A673 (cell line): ENCODE results near the gene PLEKHG2.

ENCODE experiments used
- EZH2 ChIP-seq: fragments of 200-600 bp; sonication (generic); IDR thresholded peaks from 2 replicates; pipeline ENCODE4 v1.6.1; 2017; ENCODE audit warnings: borderline replicate concordance, low read depth, mild to moderate bottlenecking, mixed read lengths, antibody characterized with exemption, low read length; ENCODE audit not compliant: poor library complexity, severe bottlenecking
- TF ChIP-seq, protein P1 (sequence below): fragments of 300-800, 200-600 bp; sonication (generic); conservative IDR thresholded peaks from 2 replicates; pipeline ENCODE4 v1.5.1; 2017; ENCODE audit warnings: low read depth, mild to moderate bottlenecking, antibody characterized with exemption, low read length, moderate library complexity, mixed read lengths

DNA sequence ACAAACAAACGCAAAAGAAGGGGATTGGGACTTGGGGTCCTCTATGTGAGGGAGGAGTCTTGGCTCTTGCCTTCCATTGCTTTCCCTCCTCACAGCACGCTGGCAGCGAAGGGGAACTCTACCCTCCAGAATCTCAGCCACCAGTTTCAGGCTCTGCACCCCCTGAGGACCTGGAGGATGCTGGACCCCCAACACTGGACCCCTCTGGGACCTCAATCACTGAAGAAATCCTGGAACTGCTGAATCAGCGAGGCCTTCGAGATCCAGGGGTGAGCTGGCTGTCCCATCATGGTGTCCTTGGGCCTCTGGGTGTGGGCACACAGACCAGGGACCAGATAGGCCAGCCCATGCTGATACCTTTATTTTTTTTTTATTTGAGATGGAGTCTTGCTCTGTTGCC, 9.6 kb downstream of the PLEKHG2 start:
- TF ChIP-seq, protein P1, sequence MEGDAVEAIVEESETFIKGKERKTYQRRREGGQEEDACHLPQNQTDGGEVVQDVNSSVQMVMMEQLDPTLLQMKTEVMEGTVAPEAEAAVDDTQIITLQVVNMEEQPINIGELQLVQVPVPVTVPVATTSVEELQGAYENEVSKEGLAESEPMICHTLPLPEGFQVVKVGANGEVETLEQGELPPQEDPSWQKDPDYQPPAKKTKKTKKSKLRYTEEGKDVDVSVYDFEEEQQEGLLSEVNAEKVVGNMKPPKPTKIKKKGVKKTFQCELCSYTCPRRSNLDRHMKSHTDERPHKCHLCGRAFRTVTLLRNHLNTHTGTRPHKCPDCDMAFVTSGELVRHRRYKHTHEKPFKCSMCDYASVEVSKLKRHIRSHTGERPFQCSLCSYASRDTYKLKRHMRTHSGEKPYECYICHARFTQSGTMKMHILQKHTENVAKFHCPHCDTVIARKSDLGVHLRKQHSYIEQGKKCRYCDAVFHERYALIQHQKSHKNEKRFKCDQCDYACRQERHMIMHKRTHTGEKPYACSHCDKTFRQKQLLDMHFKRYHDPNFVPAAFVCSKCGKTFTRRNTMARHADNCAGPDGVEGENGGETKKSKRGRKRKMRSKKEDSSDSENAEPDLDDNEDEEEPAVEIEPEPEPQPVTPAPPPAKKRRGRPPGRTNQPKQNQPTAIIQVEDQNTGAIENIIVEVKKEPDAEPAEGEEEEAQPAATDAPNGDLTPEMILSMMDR: no peak
- TF ChIP-seq EZH2: no peak
